Ovary (tissue), 3 donors: Measurements from ENCODE around the gene SLC4A5.

Experiments used
- POLR2A ChIP-seq: fragments of 450-650 bp; IDR thresholded peaks from one replicate; pipeline ENCODE4 v1.6.1; 2017; ENCODE audit warnings: antibody characterized with exemption, mild to moderate bottlenecking, moderate library complexity
- TF ChIP-seq, protein P1 (sequence below), 3 donors: fragments of 450-650 bp in 2 of 3; fragments of 200-600 bp in 1 of 3; IDR thresholded peaks; one replicate each; pipeline versions ENCODE4 v1.5.1 to v1.8.0; 2016 to 2022; ENCODE audit warnings: antibody characterized with exemption in 3 of 3, mild to moderate bottlenecking in 1 of 3
- donor health status: DM: no; HTN: no; CAD: no.

DNA sequence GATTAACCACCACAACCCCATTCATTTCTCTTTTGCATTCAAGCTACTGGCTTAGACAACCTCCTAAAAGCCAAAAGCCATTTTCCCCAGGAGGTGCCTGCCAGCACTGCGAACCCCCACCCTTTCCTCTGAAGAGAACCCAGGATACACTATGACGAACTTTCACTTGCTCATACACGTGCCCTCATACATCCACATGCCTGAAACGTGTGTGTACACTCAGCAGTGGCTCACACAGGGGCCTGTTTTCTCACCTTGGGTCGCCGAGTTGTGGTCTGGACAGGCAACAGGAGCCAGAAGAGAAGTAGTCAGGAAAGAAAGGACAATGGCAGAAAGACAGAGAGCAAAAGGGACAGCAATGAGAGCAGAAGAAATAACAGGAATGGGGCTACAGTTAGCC, 29.5 kb upstream of the SLC4A5 start:
- TF ChIP-seq, protein P1, sequence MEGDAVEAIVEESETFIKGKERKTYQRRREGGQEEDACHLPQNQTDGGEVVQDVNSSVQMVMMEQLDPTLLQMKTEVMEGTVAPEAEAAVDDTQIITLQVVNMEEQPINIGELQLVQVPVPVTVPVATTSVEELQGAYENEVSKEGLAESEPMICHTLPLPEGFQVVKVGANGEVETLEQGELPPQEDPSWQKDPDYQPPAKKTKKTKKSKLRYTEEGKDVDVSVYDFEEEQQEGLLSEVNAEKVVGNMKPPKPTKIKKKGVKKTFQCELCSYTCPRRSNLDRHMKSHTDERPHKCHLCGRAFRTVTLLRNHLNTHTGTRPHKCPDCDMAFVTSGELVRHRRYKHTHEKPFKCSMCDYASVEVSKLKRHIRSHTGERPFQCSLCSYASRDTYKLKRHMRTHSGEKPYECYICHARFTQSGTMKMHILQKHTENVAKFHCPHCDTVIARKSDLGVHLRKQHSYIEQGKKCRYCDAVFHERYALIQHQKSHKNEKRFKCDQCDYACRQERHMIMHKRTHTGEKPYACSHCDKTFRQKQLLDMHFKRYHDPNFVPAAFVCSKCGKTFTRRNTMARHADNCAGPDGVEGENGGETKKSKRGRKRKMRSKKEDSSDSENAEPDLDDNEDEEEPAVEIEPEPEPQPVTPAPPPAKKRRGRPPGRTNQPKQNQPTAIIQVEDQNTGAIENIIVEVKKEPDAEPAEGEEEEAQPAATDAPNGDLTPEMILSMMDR (IDR thresholded peaks at IDR 0.05): no peak
- no peak for TF ChIP-seq POLR2A
